Fibroblast of peridontal ligament (primary cell): ENCODE measurements around the gene DRAM2.
A peak's percentile ranks its signal among the peaks of the same experiment; 100 is the strongest.

ENCODE experiments used
- DNase-seq: peaks from one replicate; pipeline ENCODE4 v3.0.0-alpha.2; 2010; ENCODE audit errors: extremely low read depth

DRAM2 gene

GRCh38 chr1:111139956-111140679 is at the start of gene DRAM2, which contains the start of gene CEPT1:
Gene DRAM2 (minus strand): TSS chr1:111140093. CDS start chr1:111131554, 8,539 bp downstream.
Gene CEPT1 (plus strand): TSS chr1:111140223. CDS start chr1:111147715, 7,492 bp downstream.
- peak; percentile 93 for DNase-seq

- no peak for DNase-seq
Measured at GRCh38 chr1:111184663-111185062, 44.8 kb upstream of the DRAM2 start.

GRCh38 chr1:111183308-111184069 is 43.6 kb upstream of the DRAM2 start:
- DNase-seq, result no peak

GRCh38 chr1:111182052-111182451 is 42.2 kb upstream of the DRAM2 start:
- DNase-seq, result no peak

- DNase-seq, result no peak
Measured at GRCh38 chr1:111179968-111180533, 40.2 kb upstream of the DRAM2 start.

GRCh38 chr1:111176678-111177077 is 36.8 kb upstream of the DRAM2 start:
- no peak for DNase-seq

- DNase-seq, result no peak
Measured at GRCh38 chr1:111175349-111175748, 35.5 kb upstream of the DRAM2 start.

- no peak for DNase-seq
Measured at GRCh38 chr1:111174070-111174469, 34.2 kb upstream of the DRAM2 start.

GRCh38 chr1:111172463-111172862 is 32.6 kb upstream of the DRAM2 start:
- no peak for DNase-seq

- DNase-seq, result no peak
Measured at GRCh38 chr1:111164151-111164550, 24.3 kb upstream of the DRAM2 start.

GRCh38 chr1:111163363-111163762 is 23.5 kb upstream of the DRAM2 start:
- no peak for DNase-seq

GRCh38 chr1:111162488-111162880 is 22.6 kb upstream of the DRAM2 start:
- DNase-seq, result no peak

- DNase-seq, result peak; percentile 8
Measured at GRCh38 chr1:111161843-111162487, 22.1 kb upstream of the DRAM2 start.

GRCh38 chr1:111157431-111157830 is 17.5 kb upstream of the DRAM2 start:
- no peak for DNase-seq

GRCh38 chr1:111154021-111154999 is 14.4 kb upstream of the DRAM2 start:
- no peak for DNase-seq

- DNase-seq, result no peak
Measured at GRCh38 chr1:111151838-111152237, 11.9 kb upstream of the DRAM2 start.

GRCh38 chr1:111148376-111148881 is 8.5 kb upstream of the DRAM2 start:
- DNase-seq, result no peak

GRCh38 chr1:111147948-111148347 is 8.1 kb upstream of the DRAM2 start:
- DNase-seq, result no peak

GRCh38 chr1:111145963-111146768 is 6.3 kb upstream of the DRAM2 start:
- DNase-seq, result no peak

- DNase-seq, result no peak
Measured at GRCh38 chr1:111145542-111145941, 5.6 kb upstream of the DRAM2 start.
